Hepatic stellate cell (primary cell): ENCODE measurements around the gene GALNT14.

Experiments used
- DNase-seq: peaks from one replicate; pipeline ENCODE4 v3.0.0; 2011; ENCODE audit warnings: low spot score

Gene GALNT14

GRCh38 chr2:31134480-31134879, 3.8 kb downstream of the GALNT14 start:
- DNase-seq = no peak

- no peak for DNase-seq
Measured at GRCh38 chr2:31132786-31133185, 5.5 kb downstream of the GALNT14 start.

GRCh38 chr2:31131871-31132270, 6.4 kb downstream of the GALNT14 start:
- DNase-seq = no peak

GRCh38 chr2:31129375-31130171, 8.7 kb downstream of the GALNT14 start:
- no peak for DNase-seq

GRCh38 chr2:31127931-31128330, 10.3 kb downstream of the GALNT14 start:
- DNase-seq = no peak

- no peak for DNase-seq
Measured at GRCh38 chr2:31125918-31126695, 12.1 kb downstream of the GALNT14 start.

- no peak for DNase-seq
Measured at GRCh38 chr2:31124904-31125303, 13.3 kb downstream of the GALNT14 start.

- no peak for DNase-seq
Measured at GRCh38 chr2:31122133-31122532, 16.1 kb downstream of the GALNT14 start.

GRCh38 chr2:31113765-31114164, 24.5 kb downstream of the GALNT14 start:
- DNase-seq = no peak

GRCh38 chr2:31112544-31112943, 25.7 kb downstream of the GALNT14 start:
- no peak for DNase-seq

- no peak for DNase-seq
Measured at GRCh38 chr2:31110998-31111397, 27.2 kb downstream of the GALNT14 start.

- DNase-seq = no peak
Measured at GRCh38 chr2:31110431-31110830, 27.8 kb downstream of the GALNT14 start.

GRCh38 chr2:31109633-31110192, 28.5 kb downstream of the GALNT14 start:
- DNase-seq = no peak

- DNase-seq = no peak
Measured at GRCh38 chr2:31108561-31109286, 29.5 kb downstream of the GALNT14 start.

GRCh38 chr2:31107591-31108300, 30.5 kb downstream of the GALNT14 start:
- DNase-seq = no peak

GRCh38 chr2:31101701-31102100, 36.5 kb downstream of the GALNT14 start:
- no peak for DNase-seq

- DNase-seq = no peak
Measured at GRCh38 chr2:31097962-31098613, 40.2 kb downstream of the GALNT14 start.

GRCh38 chr2:31090188-31090587, 48.1 kb downstream of the GALNT14 start:
- no peak for DNase-seq

- no peak for DNase-seq
Measured at GRCh38 chr2:31089645-31090044, 48.6 kb downstream of the GALNT14 start.

- no peak for DNase-seq
Measured at GRCh38 chr2:31088504-31089195, 49.6 kb downstream of the GALNT14 start.

GRCh38 chr2:31087491-31087890, 50.7 kb downstream of the GALNT14 start:
- DNase-seq = no peak
